Daoy (cell line): ENCODE results near the gene ADGRL3. TPM values are rescaled to one million over a fixed set of nuclear protein-coding genes. Genes with fewer than 3 reads are reported as not detected.
"Not testable (repeated sequence)": the region's sequence is repeated elsewhere in the genome, so short reads cannot be mapped to it uniquely, and the experiment has no call there.

ENCODE experiments used
- DNase-seq: peaks from one replicate; pipeline ENCODE4 v3.0.0-alpha.2; 2015; ENCODE audit warnings: low read depth
- total RNA-seq: library from RNA; depleted of rRNA; stranded (reverse); fragments of >200 nt; shearing (Covaris generic); gene quantifications from 2 replicates; pipeline ENCODE4 v1.2.3, GENCODE V29; 2014

ADGRL3 gene
- total RNA-seq, 1 experiment from 2014 or later = 4.6 TPM

DNA sequence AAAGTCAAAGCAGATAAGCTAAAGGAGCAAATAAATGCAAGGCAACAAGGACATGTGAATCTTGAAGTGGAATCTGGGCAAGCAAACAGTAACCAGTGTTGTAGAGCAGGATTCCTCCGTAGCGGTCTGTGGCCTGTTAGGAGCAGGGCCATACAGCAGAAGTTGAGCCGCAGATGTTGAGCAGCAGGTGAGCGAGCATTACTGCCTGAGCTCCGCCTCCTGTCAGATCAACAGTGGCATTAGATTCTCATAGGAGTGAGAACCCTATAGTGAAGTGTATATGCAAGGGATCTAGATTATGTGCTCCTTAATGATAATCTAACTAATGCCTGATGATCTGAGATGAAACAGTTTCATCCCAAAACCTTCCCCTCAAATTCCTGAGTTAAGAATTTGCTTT lies 550.7 kb downstream of the ADGRL3 start:
- no peak for DNase-seq

DNA sequence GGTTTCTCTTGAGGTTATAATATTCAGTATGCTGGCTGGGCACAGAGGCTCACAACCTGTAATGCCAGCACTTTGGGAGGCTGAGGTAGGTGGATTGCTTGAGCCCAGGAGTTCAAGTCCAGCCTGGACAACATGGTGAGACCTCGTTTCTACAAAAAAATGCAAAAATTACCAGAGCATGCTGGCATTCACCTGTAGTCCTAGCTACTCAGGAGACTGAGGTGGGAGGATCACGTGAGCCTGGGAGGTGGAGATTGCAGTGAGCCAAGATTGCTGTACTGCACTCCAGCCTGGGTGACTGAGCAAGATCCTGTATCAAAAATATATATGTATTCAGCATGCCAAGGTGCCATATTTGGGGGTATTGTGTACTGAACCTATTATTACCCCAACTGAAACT lies 552.5 kb downstream of the ADGRL3 start:
- DNase-seq = no peak

DNA sequence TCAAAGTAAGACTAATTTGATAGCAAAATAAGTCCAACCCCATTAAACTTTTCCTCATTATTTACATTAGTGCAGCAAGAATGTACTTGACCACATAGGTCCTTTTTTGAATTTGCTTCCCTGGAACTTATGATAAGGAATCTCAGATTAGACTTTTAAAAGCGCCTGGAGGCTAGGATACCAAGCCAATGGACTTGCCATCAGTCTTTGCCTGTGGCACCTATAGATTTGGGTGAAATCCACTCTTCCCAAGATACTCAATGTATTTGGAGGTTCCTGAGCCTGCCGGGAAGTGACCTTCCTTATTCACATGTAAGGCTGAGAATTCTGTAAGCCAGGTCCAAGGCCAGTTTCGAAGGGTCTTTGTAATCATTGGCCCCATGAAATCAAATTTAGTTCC lies 553.6 kb downstream of the ADGRL3 start:
- DNase-seq = no peak

DNA sequence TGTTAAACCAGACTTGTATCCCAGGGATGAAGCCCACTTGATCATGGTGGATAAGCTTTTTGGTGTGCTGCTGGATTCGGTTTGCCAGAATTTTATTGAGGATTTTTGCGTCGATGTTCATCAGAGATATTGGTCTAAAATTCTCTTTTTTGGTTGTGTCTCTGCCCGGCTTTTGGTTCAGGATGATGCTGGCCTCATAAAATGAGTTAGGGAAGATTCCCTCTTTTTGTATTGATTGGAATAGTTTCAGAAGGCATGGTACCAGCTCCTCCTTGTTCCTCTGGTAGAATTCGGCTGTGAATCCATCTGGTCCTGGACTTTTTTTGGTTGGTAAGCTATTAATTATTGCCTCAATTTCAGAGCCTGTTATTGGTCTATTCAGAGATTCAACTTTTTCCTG lies 556.8 kb downstream of the ADGRL3 start:
- DNase-seq = not testable (repeated sequence)

DNA sequence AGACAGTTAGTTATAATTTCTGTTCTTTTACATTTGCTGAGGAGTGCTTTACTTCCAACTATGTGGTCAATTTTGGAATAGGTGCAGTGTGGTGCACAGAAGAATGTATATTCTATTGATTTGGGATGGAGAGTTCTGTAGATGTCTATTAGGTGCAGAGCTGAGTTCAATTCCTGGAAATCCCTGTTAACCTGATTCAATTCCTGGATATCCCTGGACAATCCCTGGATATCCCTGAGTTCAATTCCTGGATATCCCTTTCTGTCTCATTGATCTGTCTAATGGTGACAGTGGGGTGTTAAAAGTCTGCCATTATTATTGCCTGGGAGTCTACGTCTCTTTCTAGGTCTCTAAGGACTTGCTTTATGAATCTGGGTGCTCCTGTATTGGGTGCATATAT lies 557.9 kb downstream of the ADGRL3 start:
- not testable (repeated sequence) for DNase-seq

DNA sequence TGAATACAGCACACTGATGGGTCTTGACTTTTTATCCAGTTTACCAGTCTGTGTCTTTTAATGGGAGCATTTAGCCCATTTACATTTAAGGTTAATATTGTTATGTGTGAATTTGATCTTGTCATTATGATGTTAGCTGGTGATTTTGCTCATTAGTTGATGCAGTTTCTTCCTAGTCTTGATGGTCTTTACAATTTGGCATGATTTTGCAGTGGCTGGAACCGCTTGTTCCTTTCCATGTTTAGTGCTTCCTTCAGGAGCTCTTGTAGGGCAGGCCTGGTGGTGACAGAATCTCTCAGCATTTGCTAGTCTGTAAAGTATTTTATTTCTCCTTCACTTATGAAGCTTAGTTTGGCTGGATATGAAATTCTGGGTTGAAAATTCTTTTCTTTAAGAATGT lies 558.5 kb downstream of the ADGRL3 start:
- not testable (repeated sequence) for DNase-seq

DNA sequence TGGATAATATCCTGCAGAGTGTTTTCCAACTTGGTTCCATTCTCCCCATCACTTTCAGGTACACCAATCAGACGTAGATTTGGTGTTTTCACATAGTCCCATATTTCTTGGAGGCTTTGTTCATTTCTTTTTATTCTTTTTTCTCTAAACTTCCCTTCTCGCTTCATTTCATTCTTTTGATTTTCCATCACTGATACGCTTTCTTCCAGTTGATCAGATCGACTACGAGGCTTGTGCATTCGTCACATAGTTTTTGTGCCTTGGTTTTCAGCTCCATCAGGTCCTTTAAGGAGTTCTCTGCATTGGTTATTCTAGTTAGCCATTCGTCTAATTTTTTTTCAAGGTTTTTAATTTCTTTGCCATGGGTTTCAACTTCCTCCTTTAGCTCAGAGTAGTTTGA lies 559.1 kb downstream of the ADGRL3 start:
- DNase-seq = not testable (repeated sequence)

DNA sequence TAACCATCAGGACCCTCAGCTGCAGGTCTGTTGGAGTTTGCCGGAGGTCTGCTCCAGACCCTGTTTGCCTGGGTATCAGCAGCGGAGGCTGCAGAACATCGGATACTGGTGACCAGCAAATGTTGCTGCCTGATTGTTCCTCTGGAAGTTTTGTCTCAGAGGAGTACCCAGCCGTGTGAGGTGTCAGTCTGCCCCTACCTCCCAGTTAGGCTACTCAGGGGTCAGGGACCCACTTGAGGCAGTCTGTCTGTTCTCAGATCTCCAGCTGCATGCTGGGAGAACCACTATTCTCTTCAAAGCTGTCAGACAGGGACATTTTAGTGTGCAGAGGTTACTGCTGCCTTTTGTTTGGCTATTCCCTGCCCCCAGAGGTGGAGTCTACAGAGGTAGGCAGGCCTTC lies 559.8 kb downstream of the ADGRL3 start:
- DNase-seq = not testable (repeated sequence)

DNA sequence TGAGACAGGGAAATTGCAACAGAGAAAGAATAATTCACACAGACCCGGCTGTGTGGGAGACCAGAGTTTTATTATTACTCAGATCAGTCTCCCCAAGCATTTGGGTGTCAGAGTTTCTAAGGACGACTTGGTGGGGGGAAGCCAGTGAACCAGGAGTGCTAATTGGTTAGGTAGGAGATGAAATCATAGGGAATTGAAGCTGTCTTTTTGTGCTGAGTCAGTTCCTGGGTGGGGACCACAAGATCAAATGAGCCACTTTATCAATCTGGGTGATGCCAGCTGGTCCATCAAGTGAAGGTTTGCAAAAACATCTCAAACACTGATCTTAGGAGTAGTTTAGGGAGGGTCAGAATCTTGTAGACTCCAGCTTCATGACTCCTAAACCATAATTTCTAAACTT lies 560.7 kb downstream of the ADGRL3 start:
- DNase-seq = no peak

DNA sequence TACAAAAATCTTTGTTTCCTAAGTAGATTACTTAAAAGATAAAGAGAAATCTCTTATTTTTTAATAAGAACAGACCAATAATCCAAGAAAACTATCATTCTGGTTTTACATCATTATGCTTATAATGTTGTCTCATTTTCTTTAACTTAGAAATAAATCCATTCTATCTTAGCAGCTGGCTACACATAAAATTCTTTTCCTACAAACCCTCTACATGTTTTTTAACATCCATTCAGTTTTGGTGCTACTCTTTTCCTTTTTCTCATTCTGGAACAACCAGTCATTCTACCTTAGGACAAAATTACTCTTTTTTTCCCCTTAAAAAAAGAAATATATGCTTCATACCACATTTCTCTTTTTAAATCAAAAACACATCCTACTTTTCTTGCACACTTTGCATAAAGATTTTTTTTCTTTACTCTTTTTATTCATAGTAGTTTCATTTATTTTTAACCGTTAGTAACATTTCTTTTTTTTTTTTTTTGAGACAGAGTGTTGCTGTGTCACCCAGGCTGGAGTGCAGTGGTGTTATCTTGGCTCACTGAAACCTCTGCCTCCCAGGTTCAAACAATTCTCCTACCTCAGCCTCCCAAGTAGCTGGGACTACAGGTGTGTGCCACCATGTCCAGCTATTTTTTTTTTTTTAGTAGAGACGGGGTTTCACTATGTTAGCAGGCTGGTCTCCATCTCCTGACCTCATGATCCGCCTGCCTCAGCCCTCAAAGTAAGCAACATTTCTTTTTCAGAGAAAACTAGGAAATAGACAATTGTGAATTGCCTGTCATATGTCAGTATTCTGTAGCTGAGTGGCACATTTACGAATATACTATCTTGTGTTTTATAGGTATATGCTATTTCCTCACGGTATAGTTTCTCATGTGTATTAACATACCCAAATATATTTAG lies 562.8 kb downstream of the ADGRL3 start:
- DNase-seq = no peak

DNA sequence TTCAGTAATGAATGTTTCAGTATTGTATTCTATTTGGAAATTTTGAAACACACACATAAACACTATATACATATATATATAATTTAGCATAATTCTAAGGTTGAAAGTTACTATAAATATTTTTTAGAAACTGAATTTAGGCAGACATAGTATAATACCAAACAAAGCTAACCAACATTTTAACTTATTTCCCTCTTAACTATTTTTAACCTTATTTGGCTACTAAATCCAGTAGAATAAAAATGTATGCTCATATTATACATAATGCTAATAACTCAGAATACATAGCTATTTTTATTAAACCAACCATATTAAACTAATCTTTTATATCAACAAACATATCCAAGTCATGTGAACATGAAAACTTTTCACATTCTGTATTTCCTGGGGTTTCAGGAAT lies 563.6 kb downstream of the ADGRL3 start:
- no peak for DNase-seq

DNA sequence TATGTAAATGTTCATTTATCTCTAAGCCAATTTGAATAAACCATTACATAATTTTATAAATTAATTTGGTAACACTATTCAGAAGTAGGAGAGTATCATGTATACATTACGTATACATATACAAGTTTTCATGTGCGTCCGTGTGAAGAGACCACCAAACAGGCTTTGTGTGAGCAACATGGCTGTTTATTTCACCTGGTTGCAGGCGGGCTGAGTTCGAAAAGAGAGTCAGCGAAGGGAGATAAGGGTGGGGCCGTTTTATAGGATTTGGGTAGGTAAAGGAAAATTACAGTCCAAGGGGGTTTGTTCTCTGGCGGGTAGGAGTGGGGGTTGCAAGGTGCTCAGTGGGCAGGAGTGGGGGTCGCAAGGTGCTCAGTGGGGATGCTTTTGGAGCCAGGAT lies 564.0 kb downstream of the ADGRL3 start:
- DNase-seq = not testable (repeated sequence)

DNA sequence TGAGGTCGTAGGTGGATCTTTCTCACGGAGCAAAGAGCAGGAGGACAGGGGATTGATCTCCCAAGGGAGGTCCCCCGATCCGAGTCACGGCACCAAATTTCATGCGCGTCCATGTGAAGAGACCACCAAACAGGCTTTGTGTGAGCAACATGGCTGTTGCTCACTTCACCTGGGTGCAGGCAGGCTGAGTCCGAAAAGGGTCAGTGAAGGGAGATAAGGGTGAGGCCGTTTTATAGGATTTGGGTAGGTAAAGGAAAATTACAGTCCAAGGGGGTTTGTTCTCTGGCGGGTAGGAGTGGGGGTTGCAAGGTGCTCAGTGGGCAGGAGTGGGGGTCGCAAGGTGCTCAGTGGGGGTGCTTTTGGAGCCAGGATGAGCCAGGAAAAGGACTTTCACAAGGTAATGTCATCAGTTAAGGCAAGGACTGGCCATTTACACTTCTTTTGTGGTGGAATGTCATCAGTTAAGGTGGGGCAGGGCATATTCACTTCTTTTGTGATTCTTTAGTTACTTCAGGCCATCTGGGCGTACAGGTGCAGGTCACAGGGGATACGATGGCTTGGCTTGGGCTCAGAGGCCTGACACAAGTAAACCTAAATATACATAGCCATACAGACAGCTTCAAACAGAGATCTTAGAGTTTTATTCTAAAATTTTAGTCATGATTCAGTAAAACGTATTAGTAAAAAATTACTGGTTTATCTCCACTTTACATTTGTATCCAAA lies 569.5 kb downstream of the ADGRL3 start:
- DNase-seq = not testable (repeated sequence)

DNA sequence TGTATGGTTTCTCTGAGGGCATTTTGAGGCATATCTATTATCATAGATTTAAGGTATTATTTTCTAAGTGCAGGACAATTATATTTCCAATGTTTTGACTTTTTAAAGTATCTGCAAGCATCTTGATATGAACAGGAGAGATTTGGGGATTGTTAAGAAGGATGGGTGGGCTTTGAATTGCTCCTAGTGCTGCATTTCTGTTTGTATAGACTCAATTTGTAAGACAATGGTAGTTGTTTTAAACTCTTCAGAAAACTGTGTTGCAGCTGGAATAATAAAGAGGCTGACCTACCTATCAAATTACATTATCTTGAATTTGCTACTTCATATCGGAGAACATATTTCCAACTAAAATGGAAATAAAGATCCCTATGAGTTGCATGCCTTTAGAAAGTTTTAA lies 570.3 kb downstream of the ADGRL3 start:
- DNase-seq = no peak

DNA sequence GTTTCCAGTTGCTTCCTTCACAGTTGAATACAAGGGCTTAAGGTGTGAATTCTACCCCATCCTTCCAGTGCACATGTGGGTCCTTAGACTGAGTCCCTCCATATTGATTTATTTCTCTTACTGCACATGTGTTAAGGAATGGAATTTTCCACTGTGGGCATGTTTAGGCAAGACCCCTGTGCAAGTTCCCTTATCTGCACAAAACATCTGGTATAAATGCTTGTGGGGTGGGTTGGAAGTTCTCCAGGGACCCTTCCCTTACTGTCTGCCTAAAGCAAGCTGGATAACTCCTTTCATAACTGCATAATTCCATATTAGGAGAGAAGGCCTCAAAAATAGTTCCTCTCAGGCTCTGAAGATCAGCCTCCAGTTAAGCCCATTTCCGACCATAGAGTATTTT lies 570.9 kb downstream of the ADGRL3 start:
- no peak for DNase-seq

DNA sequence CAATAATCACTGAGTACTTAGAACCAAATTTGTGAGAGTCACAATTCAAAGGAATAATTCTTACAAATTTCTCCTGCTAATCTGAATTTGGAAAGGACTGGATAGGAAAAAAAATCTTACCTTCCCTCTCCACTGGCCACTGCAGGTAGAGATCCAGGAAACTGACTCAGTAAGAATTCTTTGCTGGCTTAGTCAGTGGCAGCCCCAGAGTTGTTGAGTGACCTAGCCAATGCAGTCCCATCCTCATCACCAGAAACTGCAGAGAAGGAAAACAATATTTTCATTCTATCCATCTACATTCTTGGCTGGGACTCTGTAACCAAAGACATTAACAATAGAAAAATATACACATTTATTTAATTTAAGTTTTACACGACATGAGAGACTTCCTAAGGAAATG lies 572.0 kb downstream of the ADGRL3 start:
- DNase-seq = peak; percentile 15

DNA sequence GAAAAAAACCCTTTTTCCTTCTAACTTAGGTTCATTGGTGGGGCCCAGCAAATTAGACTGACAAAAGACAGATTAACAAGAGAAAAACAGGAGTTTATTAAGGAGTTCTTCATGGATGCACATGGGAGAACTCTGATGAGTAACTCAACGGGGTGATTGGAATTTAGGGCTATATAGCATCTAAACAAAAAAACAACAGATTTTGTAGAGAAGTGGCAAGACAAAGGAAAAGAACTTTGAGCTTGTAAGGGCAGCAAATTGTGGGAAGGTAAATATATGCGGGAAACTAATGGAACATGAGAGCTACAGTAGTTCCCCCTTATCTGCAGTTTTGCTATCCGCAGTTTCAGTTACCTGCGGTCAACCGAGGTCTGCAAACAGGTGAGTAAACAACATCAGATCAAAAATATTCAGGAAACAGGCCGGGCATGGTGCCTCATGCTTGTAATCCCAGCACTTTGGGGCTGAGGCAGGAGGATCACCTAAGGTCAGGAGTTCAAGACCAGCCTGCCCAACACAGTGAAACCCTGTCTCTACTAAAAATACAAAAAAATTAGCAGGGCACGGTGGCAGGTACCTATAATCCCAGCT lies 573.6 kb downstream of the ADGRL3 start:
- no peak for DNase-seq

DNA sequence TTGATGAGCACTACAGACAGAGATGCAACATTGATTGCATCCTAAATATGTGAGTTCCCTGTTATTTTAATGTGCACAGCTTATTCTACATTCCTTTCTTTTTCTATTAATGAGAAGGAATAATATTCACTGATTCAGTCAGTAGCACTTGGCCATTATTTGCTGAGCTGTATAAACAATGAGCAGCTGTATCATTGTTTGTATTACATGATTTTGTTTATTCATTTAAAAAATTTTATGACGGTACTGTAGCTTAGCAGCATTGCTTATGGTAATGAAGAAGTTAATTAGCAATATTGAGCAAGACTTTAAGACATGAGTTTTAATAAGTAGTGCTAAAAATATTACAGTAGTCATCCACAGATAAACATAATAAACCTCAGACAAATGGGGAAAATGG lies 582.0 kb downstream of the ADGRL3 start:
- DNase-seq = no peak

DNA sequence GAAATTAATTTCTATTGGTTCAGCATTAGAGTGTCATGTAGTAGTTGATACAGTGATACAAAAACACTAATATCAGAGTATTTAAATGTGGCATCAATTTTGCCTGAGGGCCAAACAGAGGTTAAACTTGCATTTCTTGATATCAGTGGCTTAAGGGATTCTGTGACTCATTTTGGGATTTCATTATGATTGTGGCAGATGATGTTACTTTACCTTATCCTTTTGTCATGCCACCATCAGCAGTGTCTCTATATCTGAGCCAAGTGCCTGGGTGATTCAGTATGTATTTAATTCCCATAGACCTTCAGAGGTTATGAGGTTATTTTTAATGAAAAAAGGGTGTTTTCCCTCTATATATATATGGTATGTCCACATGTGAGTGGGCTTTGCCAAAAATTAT lies 582.9 kb downstream of the ADGRL3 start:
- DNase-seq = no peak

DNA sequence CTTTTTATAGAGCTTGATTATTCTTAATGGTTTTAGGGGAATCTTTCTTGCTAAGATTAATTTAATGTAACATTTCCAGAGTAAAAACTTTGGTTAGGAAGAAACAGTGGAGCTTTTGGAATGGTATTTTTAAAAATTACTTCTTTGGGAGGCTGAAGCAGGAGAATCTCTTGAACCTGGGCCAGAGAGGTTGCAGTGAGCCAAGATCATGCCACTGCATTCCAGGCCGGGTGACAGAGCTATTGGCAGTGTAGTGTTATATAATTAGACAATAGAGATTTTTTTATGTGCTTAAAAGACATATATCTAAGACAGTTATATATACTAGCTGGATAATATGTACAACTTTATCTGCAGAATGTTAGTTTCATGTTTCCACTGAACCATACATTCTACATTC lies 585.6 kb downstream of the ADGRL3 start:
- no peak for DNase-seq

DNA sequence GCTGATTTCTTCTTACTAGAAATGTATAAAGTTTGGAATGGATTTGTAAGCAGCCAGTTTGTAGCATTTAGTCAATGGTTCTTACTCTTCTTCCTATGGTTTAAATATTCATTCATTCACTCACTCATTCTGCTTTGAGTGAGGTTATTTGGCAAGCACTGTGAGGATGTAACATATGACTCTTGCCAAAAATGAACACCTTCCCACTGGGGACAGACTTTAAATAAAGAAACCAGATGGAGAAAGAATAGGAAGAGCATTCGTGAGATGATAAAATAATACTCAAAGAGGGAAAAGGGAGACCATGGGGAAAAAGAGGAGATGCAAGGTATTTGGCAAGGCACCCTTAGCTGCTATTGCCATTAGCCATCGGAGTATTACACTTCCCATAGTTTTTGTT lies 586.1 kb downstream of the ADGRL3 start:
- no peak for DNase-seq

DNA sequence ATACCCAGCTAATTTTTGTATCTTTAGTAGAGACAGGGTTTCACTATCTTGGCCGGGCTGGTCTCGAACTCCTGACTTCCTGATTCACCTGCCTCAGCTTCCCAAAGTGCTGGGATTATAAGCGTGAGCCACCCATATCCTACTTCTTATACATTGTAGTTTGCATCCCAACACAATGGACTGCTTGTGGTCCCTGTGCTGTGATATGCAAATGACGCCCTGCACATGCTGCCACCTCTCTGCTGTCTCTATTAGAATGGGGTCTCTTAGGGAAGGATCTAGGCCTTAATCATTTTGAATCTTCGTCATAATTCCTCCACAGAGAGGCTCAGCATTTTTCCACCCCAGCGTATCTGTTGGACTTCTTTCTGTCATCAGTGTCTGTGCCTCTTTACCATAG lies 595.9 kb downstream of the ADGRL3 start:
- DNase-seq = no peak

DNA sequence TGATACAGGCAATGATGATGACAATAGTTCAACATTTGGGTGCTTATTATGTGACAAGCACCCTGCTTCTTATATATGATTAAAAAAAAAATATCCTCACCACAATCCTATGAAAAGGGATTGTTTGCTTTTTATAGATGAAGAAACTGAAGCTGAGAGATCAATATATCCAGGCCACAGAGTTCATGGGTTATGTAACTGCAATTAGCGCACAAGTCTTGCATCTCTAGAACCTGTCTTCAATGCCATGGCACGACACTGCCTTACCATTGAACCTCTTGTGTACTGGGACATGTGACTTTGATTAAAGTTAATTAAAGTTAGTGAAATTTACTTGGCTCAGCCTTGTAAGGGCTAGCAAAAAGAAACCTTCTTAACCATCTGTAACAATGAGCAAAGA lies 599.7 kb downstream of the ADGRL3 start:
- no peak for DNase-seq
